Measurements from ENCODE around the gene PRKCD. TPM values are rescaled to one million over a fixed set of nuclear protein-coding genes. Genes with fewer than 3 reads are reported as not detected.

The PRKCD gene
- total RNA-seq, 6 donors from 2014 or later: 57.7 to 116 (median 67.9) TPM

- TF ChIP-seq CTCF (IDR thresholded peaks at IDR 0.05): no peak
- peak in 1 of 2 donors; percentile 7 for TF ChIP-seq POLR2AphosphoS5 (IDR thresholded peaks at IDR 0.05)
- Histone ChIP-seq H3K27me3 (no peaks in the 10 kb centered on the region), H3K4me1 (peaks cover 67 to 96% (median 84%) of the 10 kb centered on the region in 4 donors), H3K27ac (peak overlapping the region; percentile 49 to 96 (median 73)), H3K4me3 (peak overlapping the region in 2 of 4 donors; percentile 21 to 38), H3K9me3 (no peaks in the 10 kb centered on the region), H3K36me3 (peaks cover 0 to 8% (median 3%) of the 10 kb centered on the region in 4 donors)
- WGBS, 2 donors: 72 to 73% methylated on average over 15 of the region's 15 CpGs
- peak in 1 of 2 donors; percentile 59 for DNase-seq
- peak in 1 of 2 donors; percentile 23 for ATAC-seq (ENCODE audit: low FRiP score in 2 of 2)
Measured at GRCh38 chr3:53168175-53168923, 7.3 kb downstream of the PRKCD start.

GRCh38 chr3:53169045-53169831, 8.2 kb downstream of the PRKCD start:
- no peaks in the 10 kb centered on the region for H3K9me3 ChIP-seq
- H3K27me3 ChIP-seq: no peaks in the 10 kb centered on the region
- 51 to 64% methylated on average over 13 to 15 of the region's 15 CpGs for WGBS, 2 donors
- peaks cover 64 to 92% (median 77%) of the 10 kb centered on the region in 4 donors for H3K4me1 ChIP-seq
- peak overlapping the region; percentile 49 to 96 (median 73) for H3K27ac ChIP-seq
- H3K4me3 ChIP-seq: peak overlapping the region in 2 of 4 donors; percentile 21 to 38
- ATAC-seq (ENCODE audit: low FRiP score in 2 of 2) (peak in 1 of 2 donors; percentile 12), DNase-seq (peak in 1 of 2 donors; percentile 60)
- H3K36me3 ChIP-seq: peaks cover 4 to 17% (median 10%) of the 10 kb centered on the region in 4 donors
- TF ChIP-seq POLR2AphosphoS5 (IDR thresholded peaks at IDR 0.05): no peak
- no peak for TF ChIP-seq CTCF (IDR thresholded peaks at IDR 0.05)
- TF ChIP-seq POLR2A (IDR thresholded peaks at IDR 0.05): no peak
- TF ChIP-seq EP300 (IDR thresholded peaks at IDR 0.05): no peak

DNA sequence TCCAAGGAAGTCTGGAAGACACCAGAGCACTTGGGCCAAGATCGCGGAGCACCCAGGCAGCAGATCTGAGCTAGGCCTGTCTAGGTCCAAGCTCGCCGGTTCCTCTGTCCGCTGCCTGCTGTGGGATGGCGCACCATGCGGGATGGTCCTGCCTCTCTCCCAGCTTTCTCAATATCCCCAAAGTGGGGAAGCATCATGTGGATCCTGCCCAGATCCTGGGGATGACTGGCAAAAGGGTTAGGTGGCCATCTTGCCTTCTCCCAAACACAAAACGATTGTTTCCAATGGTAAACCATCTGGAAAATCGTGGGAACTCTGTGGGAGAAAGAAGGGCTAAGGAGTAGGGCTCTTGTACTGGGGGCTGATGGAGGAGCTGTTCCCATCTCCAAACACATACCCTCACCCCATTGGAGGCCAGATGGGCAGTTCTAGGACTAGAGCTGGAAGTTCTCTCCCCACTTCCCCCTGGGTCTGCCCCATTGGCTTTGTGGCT, 8.9 kb downstream of the PRKCD start:
- Histone ChIP-seq H3K4me1 (peaks cover 60 to 92% (median 70%) of the 10 kb centered on the region in 4 donors), H3K4me3 (peak overlapping the region in 1 of 4 donors; percentile 38), H3K9me3 (no peaks in the 10 kb centered on the region), H3K27me3 (no peaks in the 10 kb centered on the region), H3K36me3 (peaks cover 4 to 23% (median 16%) of the 10 kb centered on the region in 4 donors), H3K27ac (peak overlapping the region; percentile 49 to 96 (median 73))
- DNase-seq (no peak), ATAC-seq (ENCODE audit: low FRiP score in 2 of 2) (no peak)
- WGBS, 2 donors: 86 to 89% methylated on average over 7 to 9 of the region's 9 CpGs
- no peak for TF ChIP-seq EP300 (IDR thresholded peaks at IDR 0.05)
- TF ChIP-seq POLR2A (IDR thresholded peaks at IDR 0.05): no peak
- TF ChIP-seq CTCF (IDR thresholded peaks at IDR 0.05): no peak
- no peak for TF ChIP-seq POLR2AphosphoS5 (IDR thresholded peaks at IDR 0.05)

DNA sequence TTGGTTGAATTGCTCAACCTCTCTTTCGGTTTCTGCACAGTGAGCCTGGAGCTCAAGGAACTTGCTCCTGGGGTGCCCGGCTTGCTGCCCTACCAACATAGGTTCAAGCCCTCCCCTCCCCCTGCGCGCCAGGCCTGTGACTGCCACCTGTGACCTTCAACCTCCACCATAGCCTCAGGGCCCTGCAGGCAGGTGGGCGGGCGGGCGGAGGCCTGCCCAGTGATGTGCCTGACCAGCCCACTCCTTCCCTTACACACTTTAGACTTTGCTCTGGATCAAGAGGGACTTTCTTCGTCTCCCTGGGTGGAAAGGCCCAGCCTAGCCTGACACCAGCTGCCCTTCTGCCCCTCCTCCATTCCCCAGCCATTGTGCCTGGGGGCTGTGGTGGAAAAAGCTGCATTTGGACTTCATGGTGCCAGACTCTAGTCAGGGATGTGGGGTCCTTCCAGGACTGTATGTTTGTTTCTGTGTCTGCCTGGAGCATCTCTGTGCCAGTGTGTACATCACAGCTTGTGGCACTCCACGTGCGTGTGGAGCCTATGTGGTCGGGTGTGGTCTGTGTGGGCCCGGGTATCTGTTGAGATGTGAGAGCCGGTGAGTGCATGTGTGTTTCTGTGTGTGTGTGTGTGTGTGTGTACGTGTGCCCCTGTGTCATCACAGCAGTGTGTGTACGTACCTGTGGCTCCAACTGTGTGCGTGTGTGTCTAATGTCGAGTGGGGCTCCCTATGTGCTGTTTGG, 9.5 kb downstream of the PRKCD start:
- ATAC-seq (ENCODE audit: low FRiP score in 2 of 2) (peak; percentile 19 to 61), DNase-seq (peak; percentile 66 to 80)
- Histone ChIP-seq H3K27me3 (no peaks in the 10 kb centered on the region), H3K36me3 (peaks cover 4 to 30% (median 18%) of the 10 kb centered on the region in 4 donors), H3K4me3 (peak overlapping the region in 2 of 4 donors; percentile 18 to 28), H3K4me1 (peaks cover 59 to 89% (median 65%) of the 10 kb centered on the region in 4 donors), H3K9me3 (no peaks in the 10 kb centered on the region), H3K27ac (peak overlapping the region in 3 of 4 donors; percentile 7 to 96 (median 63))
- WGBS, 2 donors: 54 to 59% methylated on average over 10 to 17 of the region's 17 CpGs
- TF ChIP-seq EP300 (IDR thresholded peaks at IDR 0.05) (no peak), CTCF (IDR thresholded peaks at IDR 0.05) (no peak)

All from upper lobe of left lung (tissue), 6 donors.